ENCODE results near the gene FXN.
A peak's percentile ranks its signal among the peaks of the same experiment; 100 is the strongest.

Gene FXN

DNA sequence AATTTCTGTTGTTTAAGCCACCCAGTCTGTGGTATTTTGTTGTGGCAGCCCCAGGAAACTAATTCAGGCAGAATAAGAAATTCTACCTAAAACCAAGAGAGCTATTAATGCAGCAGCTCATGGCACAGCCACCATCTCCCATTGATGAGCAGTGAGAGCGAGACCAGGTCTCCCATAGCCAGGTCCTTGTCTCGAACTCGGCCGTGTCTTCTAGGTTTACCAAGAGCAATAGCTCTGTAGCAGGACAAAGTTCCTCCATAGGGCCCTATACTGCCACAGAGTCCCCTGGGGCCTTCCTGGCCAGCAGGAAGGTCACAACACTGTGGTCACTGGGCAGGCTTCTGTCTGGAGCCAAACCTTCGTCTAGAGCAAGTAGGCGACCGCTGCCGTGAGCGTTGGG lies 104.0 kb downstream of the FXN start:
- Histone ChIP-seq H3K27ac (ENCODE audit: low read length) (no peak overlapping the region), H3K27me3 (ENCODE audit: control insufficient read depth in 1 of 2, insufficient read depth in 2 of 2, low read length in 2 of 2) (no peaks in the 10 kb centered on the region)

DNA sequence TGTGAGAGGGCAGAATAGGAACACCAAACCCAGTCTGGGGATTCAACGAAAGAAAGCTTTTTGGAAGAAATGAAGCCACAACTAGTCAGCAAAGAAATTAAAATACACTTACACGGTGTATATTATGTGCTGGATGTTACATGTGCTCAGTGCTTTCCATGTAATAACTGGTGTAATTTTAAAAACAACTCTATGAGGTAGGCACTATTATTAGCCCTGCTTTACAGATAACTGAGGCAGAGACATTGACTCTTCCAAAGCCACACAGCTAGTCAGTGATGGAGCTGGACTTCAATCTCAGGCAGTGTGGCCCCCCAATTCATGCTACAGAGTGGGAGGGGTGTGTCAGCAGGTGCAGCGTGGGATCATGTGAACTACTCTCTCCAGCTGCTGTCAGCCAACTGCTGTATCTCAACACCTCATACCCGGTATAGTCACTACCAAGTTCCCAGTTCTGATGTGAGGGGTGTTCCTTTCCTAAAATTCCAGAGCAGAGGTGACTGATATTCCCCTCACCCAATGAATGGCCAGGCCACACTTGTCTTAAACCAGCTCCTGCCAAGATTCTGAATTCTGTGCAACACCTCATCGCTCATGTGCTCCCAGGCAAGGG lies 104.7 kb downstream of the FXN start:
- Histone ChIP-seq H3K4me1 (ENCODE audit: control insufficient read depth, insufficient read depth, low read length) (no peaks in the 10 kb centered on the region), H3K9ac (ENCODE audit: low read length in 2 of 2) (no peak overlapping the region), H3K27ac (ENCODE audit: low read length) (no peak overlapping the region), H3K4me3 (ENCODE audit: low read length in 2 of 2) (no peak overlapping the region), H3K36me3 (ENCODE audit: control insufficient read depth in 2 of 2, insufficient read depth in 2 of 2, low read length in 2 of 2) (no peaks in the 10 kb centered on the region), H3K9me3 (ENCODE audit: control insufficient read depth in 2 of 2, low read length in 2 of 2) (no peaks in the 10 kb centered on the region), H3K27me3 (ENCODE audit: control insufficient read depth in 1 of 2, insufficient read depth in 2 of 2, low read length in 2 of 2) (no peaks in the 10 kb centered on the region)

More for the DNA sequence above, 104.0 kb downstream of the FXN start:
- Histone ChIP-seq H3K4me1 (ENCODE audit: control insufficient read depth, insufficient read depth, low read length) (no peaks in the 10 kb centered on the region), H3K9ac (ENCODE audit: low read length in 2 of 2) (no peak overlapping the region), H3K36me3 (ENCODE audit: control insufficient read depth in 2 of 2, insufficient read depth in 2 of 2, low read length in 2 of 2) (no peaks in the 10 kb centered on the region), H3K4me3 (ENCODE audit: low read length in 2 of 2) (no peak overlapping the region), H3K9me3 (ENCODE audit: control insufficient read depth in 2 of 2, low read length in 2 of 2) (no peaks in the 10 kb centered on the region)

DNA sequence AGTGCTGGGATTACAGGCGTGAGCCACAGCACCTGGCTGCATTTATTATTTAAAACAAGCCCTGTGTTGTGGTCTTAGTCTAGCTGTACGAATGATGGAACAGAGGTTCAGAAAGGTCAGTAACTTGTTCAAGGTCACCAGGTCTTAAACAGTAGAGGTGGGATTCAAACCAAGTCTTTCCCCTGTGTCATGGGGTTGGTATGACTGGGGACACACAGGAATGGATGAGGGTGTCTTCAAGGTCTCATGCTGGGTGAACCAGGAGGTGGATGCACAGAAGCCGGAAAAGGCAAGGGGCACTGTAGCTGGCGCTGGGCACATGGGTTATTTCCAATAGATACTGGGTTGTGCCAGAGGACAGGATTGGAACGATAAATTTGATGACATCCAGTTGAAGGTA lies 106.3 kb downstream of the FXN start:
- Histone ChIP-seq H3K27me3 (ENCODE audit: control insufficient read depth in 1 of 2, insufficient read depth in 2 of 2, low read length in 2 of 2) (no peaks in the 10 kb centered on the region), H3K9me3 (ENCODE audit: control insufficient read depth in 2 of 2, low read length in 2 of 2) (no peaks in the 10 kb centered on the region), H3K4me1 (ENCODE audit: control insufficient read depth, insufficient read depth, low read length) (no peaks in the 10 kb centered on the region), H3K27ac (ENCODE audit: low read length) (no peak overlapping the region), H3K4me3 (ENCODE audit: low read length in 2 of 2) (no peak overlapping the region), H3K36me3 (ENCODE audit: control insufficient read depth in 2 of 2, insufficient read depth in 2 of 2, low read length in 2 of 2) (no peaks in the 10 kb centered on the region), H3K9ac (ENCODE audit: low read length in 2 of 2) (no peak overlapping the region)

DNA sequence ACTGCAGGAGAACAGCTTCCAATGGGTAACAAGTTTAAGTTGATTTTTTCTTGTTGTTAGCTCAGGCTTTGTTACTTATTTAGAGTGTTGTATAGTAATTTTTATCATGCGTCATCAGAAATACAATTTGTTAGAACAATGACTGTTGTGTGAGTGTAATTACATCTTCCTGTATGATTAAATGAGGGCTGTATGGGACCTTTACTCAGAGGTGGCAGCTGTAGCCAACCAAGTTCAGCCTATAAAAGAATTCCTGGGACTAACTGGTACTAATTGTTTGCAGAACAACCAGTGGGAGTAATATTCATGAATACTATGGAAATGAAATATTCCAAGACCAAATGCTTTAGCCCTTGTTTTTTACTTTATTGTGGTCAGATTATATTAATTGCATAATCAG lies 107.7 kb downstream of the FXN start:
- H3K27me3 ChIP-seq (ENCODE audit: control insufficient read depth in 1 of 2, insufficient read depth in 2 of 2, low read length in 2 of 2) = no peaks in the 10 kb centered on the region
- no peak overlapping the region for H3K9ac ChIP-seq (ENCODE audit: low read length in 2 of 2)
- H3K27ac ChIP-seq (ENCODE audit: low read length) = no peak overlapping the region
- H3K9me3 ChIP-seq (ENCODE audit: control insufficient read depth in 2 of 2, low read length in 2 of 2) = no peaks in the 10 kb centered on the region
- H3K4me3 ChIP-seq (ENCODE audit: low read length in 2 of 2) = no peak overlapping the region
- no peaks in the 10 kb centered on the region for H3K36me3 ChIP-seq (ENCODE audit: control insufficient read depth in 2 of 2, insufficient read depth in 2 of 2, low read length in 2 of 2)
- no peaks in the 10 kb centered on the region for H3K4me1 ChIP-seq (ENCODE audit: control insufficient read depth, insufficient read depth, low read length)

- H3K9ac ChIP-seq (ENCODE audit: low read length in 2 of 2) = no peak overlapping the region
- H3K27me3 ChIP-seq (ENCODE audit: control insufficient read depth in 1 of 2, insufficient read depth in 2 of 2, low read length in 2 of 2) = no peaks in the 10 kb centered on the region
- H3K9me3 ChIP-seq (ENCODE audit: control insufficient read depth in 2 of 2, low read length in 2 of 2) = no peaks in the 10 kb centered on the region
- peaks cover 8% of the 10 kb centered on the region for H3K4me1 ChIP-seq (ENCODE audit: control insufficient read depth, insufficient read depth, low read length)
- H3K27ac ChIP-seq (ENCODE audit: low read length) = no peak overlapping the region
- H3K4me3 ChIP-seq (ENCODE audit: low read length in 2 of 2) = no peak overlapping the region
- no peaks in the 10 kb centered on the region for H3K36me3 ChIP-seq (ENCODE audit: control insufficient read depth in 2 of 2, insufficient read depth in 2 of 2, low read length in 2 of 2)
Measured at GRCh38 chr9:69145144-69145715, 109.7 kb downstream of the FXN start.

- Histone ChIP-seq H3K4me1 (ENCODE audit: control insufficient read depth, insufficient read depth, low read length) (peaks cover 8% of the 10 kb centered on the region), H3K4me3 (ENCODE audit: low read length in 2 of 2) (no peak overlapping the region), H3K27ac (ENCODE audit: low read length) (no peak overlapping the region), H3K9ac (ENCODE audit: low read length in 2 of 2) (no peak overlapping the region), H3K9me3 (ENCODE audit: control insufficient read depth in 2 of 2, low read length in 2 of 2) (no peaks in the 10 kb centered on the region), H3K27me3 (ENCODE audit: control insufficient read depth in 1 of 2, insufficient read depth in 2 of 2, low read length in 2 of 2) (no peaks in the 10 kb centered on the region), H3K36me3 (ENCODE audit: control insufficient read depth in 2 of 2, insufficient read depth in 2 of 2, low read length in 2 of 2) (no peaks in the 10 kb centered on the region)
Measured at GRCh38 chr9:69147041-69147834, 111.7 kb downstream of the FXN start.

- peaks cover 24% of the 10 kb centered on the region for H3K4me1 ChIP-seq (ENCODE audit: control insufficient read depth, insufficient read depth, low read length)
- H3K9me3 ChIP-seq (ENCODE audit: control insufficient read depth in 2 of 2, low read length in 2 of 2) = no peaks in the 10 kb centered on the region
- peak overlapping the region; percentile 26 to 68 for H3K9ac ChIP-seq (ENCODE audit: low read length in 2 of 2)
- no peaks in the 10 kb centered on the region for H3K36me3 ChIP-seq (ENCODE audit: control insufficient read depth in 2 of 2, insufficient read depth in 2 of 2, low read length in 2 of 2)
- H3K27ac ChIP-seq (ENCODE audit: low read length) = peak overlapping the region; percentile 71
- H3K27me3 ChIP-seq (ENCODE audit: control insufficient read depth in 1 of 2, insufficient read depth in 2 of 2, low read length in 2 of 2) = no peaks in the 10 kb centered on the region
- peak overlapping the region in 1 of 2 donors; percentile 67 for H3K4me3 ChIP-seq (ENCODE audit: low read length in 2 of 2)
Measured at GRCh38 chr9:69149321-69149807, 113.8 kb downstream of the FXN start.

Measured in stomach smooth muscle (tissue), 2 donors.